ENCODE measurements around the gene CLEC16A. TPM values are rescaled to one million over a fixed set of nuclear protein-coding genes. Genes with fewer than 3 reads are reported as not detected.

The CLEC16A gene
- total and polyA plus RNA-seq, 9 of the 15 experiments (the other 6 are each of a cell fraction or from before 2014, with no cell fraction given): 1.00 to 22.3 (median 10.0) TPM

DNA sequence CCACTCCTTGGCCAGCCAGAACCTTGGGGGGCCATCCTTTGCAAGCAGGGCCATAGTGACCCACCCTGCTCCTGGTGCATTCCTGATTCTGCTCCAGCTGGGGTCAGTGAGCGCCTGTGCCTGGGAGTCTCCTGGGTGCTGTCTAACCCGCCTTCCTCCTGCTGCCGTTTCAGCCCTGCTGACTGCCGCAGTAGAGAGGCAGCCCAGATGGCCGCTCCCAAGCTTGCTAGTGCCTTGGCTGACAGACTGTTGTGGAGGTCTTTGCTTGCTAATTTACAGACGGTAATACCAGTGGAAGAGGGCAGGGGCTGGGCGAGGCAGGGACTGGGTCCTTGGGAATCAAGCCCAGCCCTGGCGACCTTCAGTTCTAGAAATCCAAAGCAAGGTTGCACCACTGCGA, 212.0 kb downstream of the CLEC16A start (continued):
- TF ChIP-seq NFIX (CRISPR knock-in tag; IDR thresholded peaks at IDR 0.05; ENCODE audit: low read depth): no peak
- TF ChIP-seq, protein P1, sequence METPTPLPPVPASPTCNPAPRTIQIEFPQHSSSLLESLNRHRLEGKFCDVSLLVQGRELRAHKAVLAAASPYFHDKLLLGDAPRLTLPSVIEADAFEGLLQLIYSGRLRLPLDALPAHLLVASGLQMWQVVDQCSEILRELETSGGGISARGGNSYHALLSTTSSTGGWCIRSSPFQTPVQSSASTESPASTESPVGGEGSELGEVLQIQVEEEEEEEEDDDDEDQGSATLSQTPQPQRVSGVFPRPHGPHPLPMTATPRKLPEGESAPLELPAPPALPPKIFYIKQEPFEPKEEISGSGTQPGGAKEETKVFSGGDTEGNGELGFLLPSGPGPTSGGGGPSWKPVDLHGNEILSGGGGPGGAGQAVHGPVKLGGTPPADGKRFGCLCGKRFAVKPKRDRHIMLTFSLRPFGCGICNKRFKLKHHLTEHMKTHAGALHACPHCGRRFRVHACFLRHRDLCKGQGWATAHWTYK (CRISPR knock-in tag; IDR thresholded peaks at IDR 0.05): no peak

DNA sequence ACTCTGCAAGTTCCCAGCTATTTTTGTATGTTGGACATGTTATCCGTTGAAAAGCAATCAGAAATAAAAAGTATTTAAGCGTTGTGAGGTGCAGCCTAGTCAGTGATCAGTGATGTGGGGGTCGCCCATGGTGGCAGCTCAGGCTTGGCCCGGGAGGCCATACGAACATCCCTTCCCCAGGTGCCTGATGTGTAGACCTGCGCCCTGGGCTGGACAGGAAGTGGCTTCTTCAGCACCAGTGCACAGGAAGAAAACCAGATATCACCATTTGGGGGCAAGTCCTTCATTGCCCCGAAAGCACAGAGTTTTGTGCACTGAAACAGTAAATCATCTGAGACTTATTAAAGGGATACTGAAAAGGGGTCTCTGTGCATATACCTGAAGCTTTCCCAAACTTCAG, 212.8 kb downstream of the CLEC16A start:
- BruUV-seq (replicated peaks): no TSS peak
- Histone ChIP-seq H3K9ac (ENCODE audit: insufficient read depth in 1 of 2, low read depth in 2 of 2, low read length in 2 of 2) (peak overlapping the region in 1 of 2 experiments; percentile 66; a peak in 1 of 4 replicates), H4K20me1 (replicated peaks; ENCODE audit: control insufficient read depth, insufficient read depth, low read length) (0 out of 2 replicates have a peak, but pooled peaks cover under 1% of the 10 kb centered on the region), H3K9me1 (ENCODE audit: control insufficient read depth, insufficient read depth, low read length) (no peaks in the 10 kb centered on the region), H3K4me3 (no peak overlapping the region), H3K27ac (ENCODE audit: extremely low read depth, low read depth, low read length) (no peak overlapping the region), H3K79me2 (ENCODE audit: control insufficient read depth, insufficient read depth, low read length) (no peaks in the 10 kb centered on the region), H3K9me3 (replicated peaks; ENCODE audit: control insufficient read depth, insufficient read depth, low read depth, low read length) (no peaks in the 10 kb centered on the region), H3K4me2 (ENCODE audit: insufficient read depth, low read length) (no peak overlapping the region), H2AFZ (ENCODE audit: low read depth, low read length) (no peak overlapping the region), H3K27me3 (ENCODE audit: control insufficient read depth in 2 of 2, insufficient read depth in 2 of 2, low read length in 2 of 2) (no peaks in the 10 kb centered on the region), H3K36me3 (ENCODE audit: control insufficient read depth, insufficient read depth, low read length) (no peaks in the 10 kb centered on the region), H3K4me1 (replicated peaks in 1 of 2; ENCODE audit: control insufficient read depth in 2 of 2, insufficient read depth in 2 of 2, low read length in 2 of 2) (peaks cover 41 to 51% of the 10 kb centered on the region in 2 experiments)
- POLR2A ChIA-PET: interaction anchor here (1.0 kb wide), 1 partner anchor 10 kb away, joined by 3 read pairs; no protein-coding TSS in a partner anchor
- in situ Hi-C loops (cut with MboI): no loop called here
- DNase-seq (ENCODE audit: extremely low read depth in 1 of 4, low spot score in 3 of 4) (no peak), FAIRE-seq (no peak), ATAC-seq (no peak)
- intact Hi-C loops (cut with micrococcal nuclease): no loop called here
- TF ChIP-seq FOXJ3 (CRISPR knock-in tag; IDR thresholded peaks at IDR 0.05) (no peak), RBM17 (IDR thresholded peaks at IDR 0.05; ENCODE audit: borderline replicate concordance, low read depth, low read length) (no peak), DACH1 (IDR thresholded peaks at IDR 0.05; ENCODE audit: partially characterized antibody) (no peak), TCFL5 (CRISPR knock-in tag; conservative IDR thresholded peaks at IDR 0.05) (no peak)
- TF ChIP-seq, protein P2, sequence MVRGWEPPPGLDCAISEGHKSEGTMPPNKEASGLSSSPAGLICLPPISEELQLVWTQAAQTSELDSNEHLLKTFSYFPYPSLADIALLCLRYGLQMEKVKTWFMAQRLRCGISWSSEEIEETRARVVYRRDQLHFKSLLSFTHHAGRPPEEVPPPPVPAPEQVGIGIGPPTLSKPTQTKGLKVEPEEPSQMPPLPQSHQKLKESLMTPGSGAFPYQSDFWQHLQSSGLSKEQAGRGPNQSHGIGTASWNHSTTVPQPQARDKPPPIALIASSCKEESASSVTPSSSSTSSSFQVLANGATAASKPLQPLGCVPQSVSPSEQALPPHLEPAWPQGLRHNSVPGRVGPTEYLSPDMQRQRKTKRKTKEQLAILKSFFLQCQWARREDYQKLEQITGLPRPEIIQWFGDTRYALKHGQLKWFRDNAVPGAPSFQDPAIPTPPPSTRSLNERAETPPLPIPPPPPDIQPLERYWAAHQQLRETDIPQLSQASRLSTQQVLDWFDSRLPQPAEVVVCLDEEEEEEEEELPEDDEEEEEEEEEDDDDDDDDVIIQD (CRISPR knock-in tag; IDR thresholded peaks at IDR 0.05): no peak
- TF ChIP-seq, protein P3, sequence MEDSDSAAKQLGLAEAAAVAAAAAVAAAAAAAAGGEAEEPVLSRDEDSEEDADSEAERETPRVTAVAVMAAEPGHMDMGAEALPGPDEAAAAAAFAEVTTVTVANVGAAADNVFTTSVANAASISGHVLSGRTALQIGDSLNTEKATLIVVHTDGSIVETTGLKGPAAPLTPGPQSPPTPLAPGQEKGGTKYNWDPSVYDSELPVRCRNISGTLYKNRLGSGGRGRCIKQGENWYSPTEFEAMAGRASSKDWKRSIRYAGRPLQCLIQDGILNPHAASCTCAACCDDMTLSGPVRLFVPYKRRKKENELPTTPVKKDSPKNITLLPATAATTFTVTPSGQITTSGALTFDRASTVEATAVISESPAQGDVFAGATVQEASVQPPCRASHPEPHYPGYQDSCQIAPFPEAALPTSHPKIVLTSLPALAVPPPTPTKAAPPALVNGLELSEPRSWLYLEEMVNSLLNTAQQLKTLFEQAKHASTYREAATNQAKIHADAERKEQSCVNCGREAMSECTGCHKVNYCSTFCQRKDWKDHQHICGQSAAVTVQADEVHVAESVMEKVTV (CRISPR knock-in tag; IDR thresholded peaks at IDR 0.05): no peak
- WGBS (ENCODE audit: insufficient coverage, low coverage, missing lambda C conversion rate): 74% methylated on average over 7 of the region's 7 CpGs
- CTCF ChIA-PET (ENCODE audit: low intra/inter-chr PET ratio): no interaction called here

All from K562 (cell line).